Lung (tissue), 16 donors: ENCODE results near the gene ERBIN. TPM values are rescaled to one million over a fixed set of nuclear protein-coding genes. Genes with fewer than 3 reads are reported as not detected.
"Not testable (repeated sequence)": the region's sequence is repeated elsewhere in the genome, so short reads cannot be mapped to it uniquely, and the experiment has no call there.

Experiments
- ATAC-seq: fragments of 200-7000 bp; cut with Tn5 transposase; one replicate; pipeline ENCODE4 v1.9.1; 2020; ENCODE audit warnings: moderate number of reproducible peaks; ENCODE audit not compliant: insufficient read depth, low FRiP score
- DNase-seq, 3 donors: peaks; one replicate each; pipeline ENCODE4 v3.0.0-alpha.2; 2013 to 2017
- H3K27ac ChIP-seq, 2 donors: one replicate each; pipeline ENCODE4 v1.5.1; 2013; ENCODE audit warnings: mild to moderate bottlenecking in 2 of 2, moderate library complexity in 2 of 2, control low read depth in 1 of 2, inconsistent platforms in 1 of 2, low read depth in 1 of 2, low read length in 1 of 2
- H3K27me3 ChIP-seq, 3 donors: one replicate each; pipeline ENCODE4 v1.5.1; 2013; ENCODE audit warnings: low read length in 2 of 3; ENCODE audit not compliant: control insufficient read depth in 3 of 3, insufficient read depth in 3 of 3
- H3K36me3 ChIP-seq, 4 donors: one replicate each; pipeline ENCODE4 v1.5.1; 2013; ENCODE audit warnings: low read length in 4 of 4, mild to moderate bottlenecking in 1 of 4, moderate library complexity in 1 of 4; ENCODE audit not compliant: control insufficient read depth in 4 of 4, insufficient read depth in 4 of 4
- H3K4me1 ChIP-seq, 5 donors: one replicate each; pipeline ENCODE4 v1.5.1; 2013; ENCODE audit warnings: low read length in 5 of 5, mild to moderate bottlenecking in 2 of 5, moderate library complexity in 1 of 5; ENCODE audit not compliant: control insufficient read depth in 5 of 5, insufficient read depth in 5 of 5
- H3K4me3 ChIP-seq: one replicate; pipeline ENCODE4 v1.5.1; 2013; ENCODE audit warnings: mild to moderate bottlenecking, control low read depth, moderate library complexity
- H3K9ac ChIP-seq, 2 donors: one replicate each; pipeline ENCODE4 v1.5.1; 2013; ENCODE audit warnings: low read length in 2 of 2, control low read depth in 1 of 2; ENCODE audit not compliant: insufficient read depth in 1 of 2
- H3K9me3 ChIP-seq, 4 donors: one replicate each; pipeline ENCODE4 v1.5.1; 2013; ENCODE audit warnings: low read length in 3 of 4, mild to moderate bottlenecking in 1 of 4, moderate library complexity in 1 of 4; ENCODE audit not compliant: control insufficient read depth in 4 of 4, insufficient read depth in 3 of 4
- CTCF ChIP-seq: IDR thresholded peaks from 2 replicates; pipeline ENCODE4 v1.5.1; 2012; ENCODE audit warnings: mild to moderate bottlenecking; ENCODE audit errors: control extremely low read depth, extremely low read depth
- WGBS, 2 donors: extraction: QIAGEN DNeasy Blood & Tissue Kit; methylation state at CpG; one replicate each; pipeline ENCODE4 v1.1.7; 2013; 5-methylcytosine and 5-hydroxymethylcytosine counted together
- long read RNA-seq, 5 donors: transcript quantifications; one replicate each; lab custom pipeline, GENCODE V29; 2026
- polyA plus RNA-seq, 2 donors: library from polyadenylated mRNA; stranded (reverse); fragments of 200-250 nt; gene quantifications; one replicate each; pipeline ENCODE4 v1.2.1, GENCODE V29; 2013
- total RNA-seq, 2 donors: library from RNA; depleted of rRNA in 1 of 2; stranded (reverse); fragments of >200 nt in 1 of 2; gene quantifications; one replicate each; pipeline ENCODE4 v1.2.1, GENCODE V29; 2014 to 2021
- donor health status: control.
- donor health status: control.
- donor health status: Bipolar disorder and iron deficiency.
- donor health status: healthy.
- donor health status: DM: yes; HTN: yes; CAD: no.

The ERBIN gene
- 100 to 1,000 TPM in 1 of 2 donors, 10 to 100 TPM in 1; 57.5 to 235 TPM for total RNA-seq
- polyA plus RNA-seq: 10 to 100 TPM; 13.8 to 26.3 TPM
- long read RNA-seq, donor 1, full-length matches to known transcripts: 5 of 30 reads
- long read RNA-seq, donor 1, partial matches to known transcripts: 25 of 30 reads
- long read RNA-seq, donor 1, other reads (novel, unspliced or antisense): 0 of 30 reads
- long read RNA-seq, donor 2, partial matches to known transcripts: 6 of 8 reads
- long read RNA-seq, donor 2, other reads (novel, unspliced or antisense): 0 of 8 reads
- long read RNA-seq, donor 3, partial matches to known transcripts: 0 of 2 reads
- long read RNA-seq, donor 3, other reads (novel, unspliced or antisense): 0 of 2 reads
- long read RNA-seq, donor 4, partial matches to known transcripts: 9 of 9 reads
- long read RNA-seq, donor 4, other reads (novel, unspliced or antisense): 0 of 9 reads
- long read RNA-seq, donor 5, full-length matches to known transcripts: 6 of 21 reads
- long read RNA-seq, donor 5, partial matches to known transcripts: 15 of 21 reads
- long read RNA-seq, donor 5, other reads (novel, unspliced or antisense): 0 of 21 reads

- Histone ChIP-seq H3K27me3 (no peaks in the 10 kb centered on the region), H3K36me3 (peaks cover 0 to 3% (median 0%) of the 10 kb centered on the region in 4 donors), H3K9ac (peak within 1 kb of the TSS; percentile 78 to 94), H3K4me3 (peak within 1 kb of the TSS; percentile 96), H3K9me3 (no peaks in the 10 kb centered on the region), H3K27ac (peak within 1 kb of the TSS; percentile 99 to 100), H3K4me1 (peaks cover 0 to 22% (median 0%) of the 10 kb centered on the region in 5 donors)
- DNase-seq: peak; percentile 74 to 86 (median 83)
- TF ChIP-seq CTCF: no peak
- WGBS, 2 donors: 0% methylated on average over 41 to 45 of the region's 45 CpGs
- ATAC-seq: peak; percentile 76
These were observed at the start of gene ERBIN for GRCh38 chr5:65926276-65926783. TSS of gene ERBIN (plus strand) at chr5:65926575. CDS start at chr5:65992719, 66,144 bp downstream.

- WGBS, 2 donors: 66 to 82% methylated on average over 4 of the region's 4 CpGs
- H3K4me1 ChIP-seq: peaks cover 0 to 4% (median 0%) of the 10 kb centered on the region in 5 donors
- peaks cover 0 to 4% (median under 1%) of the 10 kb centered on the region in 4 donors for H3K9me3 ChIP-seq
- peaks cover 0 to 7% (median 0%) of the 10 kb centered on the region in 3 donors for H3K27me3 ChIP-seq
- H3K4me3 ChIP-seq: no peak overlapping the region
- DNase-seq: no peak
- TF ChIP-seq CTCF: no peak
- H3K27ac ChIP-seq: no peak overlapping the region
- H3K36me3 ChIP-seq: no peaks in the 10 kb centered on the region
- no peak overlapping the region for H3K9ac ChIP-seq
- no peak for ATAC-seq
These were observed 49.4 kb upstream of the ERBIN start for GRCh38 chr5:65876970-65877369.

- 90 to 93% methylated on average over 8 of the region's 8 CpGs for WGBS, 2 donors
- not testable (repeated sequence) for H3K4me3 ChIP-seq, ATAC-seq, H3K36me3 ChIP-seq, H3K9me3 ChIP-seq, H3K27me3 ChIP-seq, H3K9ac ChIP-seq, H3K4me1 ChIP-seq, DNase-seq, H3K27ac ChIP-seq
These were observed 46.6 kb upstream of the ERBIN start for GRCh38 chr5:65879668-65880256.
